Suprapubic skin (tissue), 4 donors: Measurements from ENCODE around the gene TMC3. TPM values are rescaled to one million over a fixed set of nuclear protein-coding genes. Genes with fewer than 3 reads are reported as not detected.

Experiments used
- DNase-seq, 2 donors: peaks; one replicate each; pipeline ENCODE4 v3.0.0-alpha.2; 2019; ENCODE audit warnings: low spot score in 2 of 2
- H3K27ac ChIP-seq: fragments of 200-600 bp; sonication (generic); one replicate; pipeline ENCODE4 v1.5.1; 2019
- H3K27me3 ChIP-seq: fragments of 200-600 bp; sonication (generic); one replicate; pipeline ENCODE4 v1.5.1; 2019
- H3K36me3 ChIP-seq: fragments of 200-600 bp; sonication (generic); one replicate; pipeline ENCODE4 v1.5.1; 2019
- H3K4me1 ChIP-seq: fragments of 200-600 bp; sonication (generic); one replicate; pipeline ENCODE4 v1.5.1; 2019
- H3K4me3 ChIP-seq: fragments of 200-600 bp; sonication (generic); one replicate; pipeline ENCODE4 v1.5.1; 2019; ENCODE audit warnings: mild to moderate bottlenecking
- H3K9me3 ChIP-seq: fragments of 200-600 bp; sonication (generic); one replicate; pipeline ENCODE4 v1.5.1; 2019
- CTCF ChIP-seq, 2 donors: fragments of 200-600 bp in 1 of 2; fragments of 450-650 bp in 1 of 2; sonication (generic) in 1 of 2; IDR thresholded peaks; one replicate each; pipeline ENCODE4 v1.5.1; 2016 to 2019; ENCODE audit warnings: antibody characterized with exemption in 2 of 2, mild to moderate bottlenecking in 1 of 2, moderate library complexity in 1 of 2
- EP300 ChIP-seq: sonication (generic); formaldehyde crosslinking; IDR thresholded peaks from one replicate; pipeline ENCODE4 v1.6.1; 2017; ENCODE audit warnings: antibody characterized with exemption
- POLR2A ChIP-seq, 2 donors: fragments of 450-650 bp; IDR thresholded peaks; one replicate each; pipeline ENCODE4 v1.6.1; 2017; ENCODE audit warnings: antibody characterized with exemption in 2 of 2, mild to moderate bottlenecking in 2 of 2, moderate library complexity in 2 of 2
- POLR2AphosphoS5 ChIP-seq, 3 donors: sonication (generic); formaldehyde crosslinking; IDR thresholded peaks; one replicate each; pipeline ENCODE4 v1.6.1; 2017; ENCODE audit warnings: antibody characterized with exemption in 3 of 3
- WGBS: methylation state at CpG from one replicate; pipeline ENCODE4 v1.1.5; 2018; 5-methylcytosine and 5-hydroxymethylcytosine counted together
- total RNA-seq, 4 donors: library from RNA; depleted of rRNA; stranded (reverse); fragments of >200 nt; gene quantifications; one replicate each; pipeline ENCODE4 v1.1.0, GENCODE V29; 2016

Gene TMC3
- total RNA-seq, 4 donors from 2014 or later: 0.16 TPM; not detected in 3

- no peaks in the 10 kb centered on the region for H3K9me3 ChIP-seq
- DNase-seq: no peak
- H3K27ac ChIP-seq: no peak overlapping the region
- TF ChIP-seq CTCF (IDR thresholded peaks at IDR 0.05): no peak
- no peak for TF ChIP-seq POLR2AphosphoS5 (IDR thresholded peaks at IDR 0.05)
- no peak for TF ChIP-seq POLR2A (IDR thresholded peaks at IDR 0.05)
- no peak for TF ChIP-seq EP300
- WGBS: 71% methylated on average over 3 of the region's 3 CpGs
- no peak overlapping the region for H3K4me3 ChIP-seq
- H3K36me3 ChIP-seq: peaks cover 36% of the 10 kb centered on the region
- peaks cover 30% of the 10 kb centered on the region for H3K4me1 ChIP-seq
- no peaks in the 10 kb centered on the region for H3K27me3 ChIP-seq
These were observed 57.7 kb downstream of the TMC3 start for GRCh38 chr15:81316267-81316666.

- Histone ChIP-seq H3K4me1 (peaks cover 34% of the 10 kb centered on the region), H3K27me3 (no peaks in the 10 kb centered on the region), H3K4me3 (no peak overlapping the region), H3K27ac (no peak overlapping the region), H3K36me3 (peaks cover 35% of the 10 kb centered on the region), H3K9me3 (no peaks in the 10 kb centered on the region)
- 89% methylated on average over 14 of the region's 14 CpGs for WGBS
- TF ChIP-seq POLR2A (IDR thresholded peaks at IDR 0.05): no peak
- no peak for TF ChIP-seq EP300
- TF ChIP-seq POLR2AphosphoS5 (IDR thresholded peaks at IDR 0.05): no peak
- DNase-seq: no peak
These were observed 58.4 kb downstream of the TMC3 start for GRCh38 chr15:81315452-81316175.

GRCh38 chr15:81314378-81314777, 59.6 kb downstream of the TMC3 start:
- no peak overlapping the region for H3K4me3 ChIP-seq
- no peaks in the 10 kb centered on the region for H3K27me3 ChIP-seq
- 88% methylated on average over 5 of the region's 5 CpGs for WGBS
- H3K4me1 ChIP-seq: peaks cover 34% of the 10 kb centered on the region
- no peak overlapping the region for H3K27ac ChIP-seq
- DNase-seq: no peak
- TF ChIP-seq POLR2A (IDR thresholded peaks at IDR 0.05): no peak
- no peak for TF ChIP-seq POLR2AphosphoS5 (IDR thresholded peaks at IDR 0.05)
- TF ChIP-seq EP300: no peak
- TF ChIP-seq CTCF (IDR thresholded peaks at IDR 0.05): no peak
- no peaks in the 10 kb centered on the region for H3K9me3 ChIP-seq
- H3K36me3 ChIP-seq: peaks cover 26% of the 10 kb centered on the region

GRCh38 chr15:81313686-81314085, 60.3 kb downstream of the TMC3 start:
- DNase-seq: no peak
- Histone ChIP-seq H3K9me3 (no peaks in the 10 kb centered on the region), H3K27me3 (no peaks in the 10 kb centered on the region), H3K36me3 (peaks cover 27% of the 10 kb centered on the region), H3K27ac (peak overlapping the region; percentile 84), H3K4me1 (peaks cover 34% of the 10 kb centered on the region), H3K4me3 (no peak overlapping the region)
- 55% methylated on average over 5 of the region's 5 CpGs for WGBS
- TF ChIP-seq POLR2AphosphoS5 (IDR thresholded peaks at IDR 0.05) (no peak), POLR2A (IDR thresholded peaks at IDR 0.05) (no peak), CTCF (IDR thresholded peaks at IDR 0.05) (no peak), EP300 (no peak)

GRCh38 chr15:81312790-81313543, 61.0 kb downstream of the TMC3 start:
- WGBS: 40% methylated on average over 21 of the region's 22 CpGs
- TF ChIP-seq EP300: no peak
- peak; percentile 92 to 97 (median 96) for TF ChIP-seq POLR2AphosphoS5 (IDR thresholded peaks at IDR 0.05)
- peak; percentile 90 to 92 for DNase-seq
- peak overlapping the region; percentile 84 for H3K27ac ChIP-seq
- H3K36me3 ChIP-seq: peaks cover 27% of the 10 kb centered on the region
- H3K27me3 ChIP-seq: no peaks in the 10 kb centered on the region
- H3K4me3 ChIP-seq: no peak overlapping the region
- no peaks in the 10 kb centered on the region for H3K9me3 ChIP-seq
- H3K4me1 ChIP-seq: peaks cover 34% of the 10 kb centered on the region
